Measurements from ENCODE around the gene TEKT4.
"Not testable (repeated sequence)": the region's sequence is repeated elsewhere in the genome, so short reads cannot be mapped to it uniquely, and the experiment has no call there.

The TEKT4 gene, protein sequence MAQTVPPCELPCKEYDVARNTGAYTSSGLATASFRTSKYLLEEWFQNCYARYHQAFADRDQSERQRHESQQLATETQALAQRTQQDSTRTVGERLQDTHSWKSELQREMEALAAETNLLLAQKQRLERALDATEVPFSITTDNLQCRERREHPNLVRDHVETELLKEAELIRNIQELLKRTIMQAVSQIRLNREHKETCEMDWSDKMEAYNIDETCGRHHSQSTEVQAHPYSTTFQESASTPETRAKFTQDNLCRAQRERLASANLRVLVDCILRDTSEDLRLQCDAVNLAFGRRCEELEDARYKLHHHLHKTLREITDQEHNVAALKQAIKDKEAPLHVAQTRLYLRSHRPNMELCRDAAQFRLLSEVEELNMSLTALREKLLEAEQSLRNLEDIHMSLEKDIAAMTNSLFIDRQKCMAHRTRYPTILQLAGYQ

DNA sequence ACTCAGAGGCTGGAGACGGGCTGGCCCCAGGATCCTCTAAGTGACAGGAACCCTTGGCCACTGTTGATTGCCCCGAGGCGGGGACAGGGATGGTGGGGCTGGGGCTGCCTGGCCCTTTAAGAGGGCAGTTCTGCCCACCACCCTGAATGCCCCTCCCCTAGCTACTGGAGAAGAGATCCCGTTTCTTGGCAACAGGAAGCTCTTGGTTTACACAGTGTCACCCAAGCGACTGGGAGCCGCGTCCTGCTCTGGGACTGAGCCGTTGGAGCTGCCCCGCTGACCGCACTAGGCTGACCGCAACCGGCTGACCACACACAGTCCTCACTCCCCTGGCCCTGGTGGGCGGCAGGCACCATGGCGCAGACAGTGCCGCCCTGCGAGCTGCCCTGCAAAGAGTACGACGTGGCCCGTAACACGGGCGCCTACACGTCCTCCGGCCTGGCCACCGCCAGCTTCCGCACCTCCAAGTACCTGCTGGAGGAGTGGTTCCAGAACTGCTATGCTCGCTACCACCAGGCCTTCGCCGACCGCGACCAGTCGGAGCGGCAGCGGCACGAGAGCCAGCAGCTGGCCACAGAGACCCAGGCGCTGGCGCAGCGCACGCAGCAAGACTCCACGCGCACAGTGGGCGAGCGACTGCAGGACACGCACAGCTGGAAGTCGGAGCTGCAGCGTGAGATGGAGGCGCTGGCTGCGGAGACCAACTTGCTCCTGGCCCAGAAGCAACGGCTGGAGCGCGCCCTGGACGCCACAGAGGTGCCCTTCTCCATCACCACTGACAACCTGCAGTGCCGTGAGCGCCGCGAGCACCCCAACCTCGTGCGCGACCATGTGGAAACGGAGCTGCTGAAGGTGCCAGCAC lies at the start of gene TEKT4:
TEKT4 (plus strand) TSS at position 205 of the 862 bp plus-strand sequence; CDS start at position 355, 150 bp downstream.
- DNase-seq (ENCODE audit: low read depth) = no peak

DNA sequence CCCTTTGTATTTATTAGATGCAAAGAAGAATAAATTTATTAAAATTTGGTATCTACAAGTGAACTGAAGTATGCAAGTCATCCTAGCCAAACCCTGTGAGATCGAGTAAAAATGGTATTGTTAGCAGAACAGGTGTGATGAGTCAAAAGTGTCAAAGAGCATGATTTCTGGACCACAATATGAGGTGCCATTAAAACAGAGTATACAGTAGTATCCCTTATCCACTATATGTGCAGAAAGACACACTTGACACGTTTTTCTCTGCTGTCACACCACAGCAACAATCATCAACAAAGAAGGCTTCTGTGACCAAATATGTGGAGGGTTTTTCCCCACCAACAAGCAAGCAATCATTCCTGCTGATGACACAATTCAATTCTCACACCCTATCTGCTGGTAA lies 32.0 kb upstream of the TEKT4 start:
- DNase-seq (ENCODE audit: low read depth) = not testable (repeated sequence)

DNA sequence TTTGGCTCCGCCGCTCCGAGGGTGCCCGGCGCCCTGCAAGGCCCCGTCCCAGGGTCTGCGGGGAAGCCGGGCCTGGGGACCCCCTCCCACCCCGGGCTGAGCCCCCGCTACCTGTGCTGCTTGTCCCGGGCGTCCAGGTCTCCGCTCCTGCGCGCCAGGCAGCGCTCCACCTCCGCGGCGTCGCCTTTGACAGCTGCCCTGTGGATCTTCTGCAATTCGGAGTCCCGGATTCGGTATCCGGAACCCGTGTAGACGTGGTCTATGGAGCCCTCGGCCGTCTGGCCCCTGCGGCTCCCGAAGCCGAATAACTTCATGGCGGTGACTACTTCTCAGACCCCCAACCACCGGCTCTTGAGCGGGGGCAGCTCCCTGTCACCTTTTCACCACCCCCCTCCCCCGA lies 14.4 kb upstream of the TEKT4 start:
- not testable (repeated sequence) for DNase-seq (ENCODE audit: low read depth)

DNA sequence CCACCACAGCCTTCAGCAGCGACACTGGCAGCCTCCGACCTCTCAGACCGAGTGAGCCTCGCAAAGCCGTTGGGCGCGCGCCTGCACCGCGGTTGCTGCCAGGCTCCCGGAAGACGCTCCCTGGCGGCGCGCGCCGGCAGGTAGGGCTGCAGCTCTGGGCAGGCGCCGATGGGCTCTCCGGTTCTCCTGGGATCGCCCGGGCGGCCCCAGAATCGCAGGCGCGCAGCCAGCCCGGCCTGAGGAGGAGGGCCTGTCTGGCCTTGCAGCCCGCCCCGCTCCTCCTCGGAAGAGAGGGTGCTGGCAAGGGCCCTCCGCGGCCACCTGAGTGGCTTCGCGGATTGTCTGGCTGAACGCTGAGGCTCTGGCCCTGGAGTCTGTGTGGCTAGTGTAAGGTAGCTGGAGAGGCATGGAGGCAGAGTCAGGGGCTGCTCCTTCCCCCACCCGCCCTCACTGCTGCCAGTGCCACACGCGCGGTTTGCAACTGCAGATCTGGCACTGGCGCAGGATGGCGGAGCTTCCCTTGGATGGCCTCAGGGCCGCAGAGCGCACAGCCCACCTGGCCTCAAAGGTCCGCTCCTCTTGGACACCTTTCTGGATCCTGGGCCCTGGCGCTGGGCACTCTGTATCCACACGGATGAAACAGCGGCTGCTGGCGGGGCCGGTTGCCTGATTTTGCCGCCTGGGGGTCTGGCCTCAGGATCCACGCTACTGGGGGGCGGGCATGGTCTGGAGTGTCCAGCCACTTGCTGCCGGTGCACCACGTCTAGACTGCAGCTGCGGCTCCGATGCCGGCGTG lies 13.7 kb upstream of the TEKT4 start:
- not testable (repeated sequence) for DNase-seq (ENCODE audit: low read depth)

DNA sequence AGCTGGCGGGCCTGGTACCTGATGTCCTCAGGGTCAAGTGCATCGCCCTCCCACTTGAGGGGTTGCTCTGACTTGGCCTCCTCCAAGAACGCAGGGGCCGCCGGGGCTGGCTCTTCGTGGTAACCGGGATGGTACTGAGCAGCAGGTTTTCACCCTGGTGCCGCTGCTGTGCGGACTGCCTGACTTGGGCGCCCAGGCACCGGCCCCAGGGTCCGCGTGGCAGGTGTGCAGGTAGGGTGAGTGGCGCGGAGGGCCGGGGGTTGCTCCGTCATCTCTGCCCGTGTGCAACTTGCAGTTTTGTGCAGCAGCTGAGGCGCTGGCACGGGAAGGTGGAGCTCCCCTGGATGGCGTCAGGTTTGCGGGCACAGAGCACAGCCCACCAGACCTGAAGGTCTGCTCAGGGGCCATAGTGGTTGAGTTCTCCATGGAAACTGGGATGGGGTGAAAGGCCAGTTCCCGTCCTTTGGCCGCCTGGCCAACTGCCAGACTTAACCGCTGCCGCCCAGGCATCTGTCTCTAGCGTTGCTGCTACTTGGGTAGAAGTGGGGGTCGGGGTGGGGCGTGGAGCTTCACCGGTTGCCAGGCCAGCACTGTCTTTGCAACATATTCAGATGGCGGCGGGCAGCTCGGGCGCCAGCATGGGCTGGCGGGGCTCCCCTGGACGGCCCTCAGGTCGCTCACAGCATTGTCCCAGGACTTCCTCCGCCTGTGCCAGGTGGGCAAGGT lies 12.9 kb upstream of the TEKT4 start:
- DNase-seq (ENCODE audit: low read depth) = not testable (repeated sequence)

DNA sequence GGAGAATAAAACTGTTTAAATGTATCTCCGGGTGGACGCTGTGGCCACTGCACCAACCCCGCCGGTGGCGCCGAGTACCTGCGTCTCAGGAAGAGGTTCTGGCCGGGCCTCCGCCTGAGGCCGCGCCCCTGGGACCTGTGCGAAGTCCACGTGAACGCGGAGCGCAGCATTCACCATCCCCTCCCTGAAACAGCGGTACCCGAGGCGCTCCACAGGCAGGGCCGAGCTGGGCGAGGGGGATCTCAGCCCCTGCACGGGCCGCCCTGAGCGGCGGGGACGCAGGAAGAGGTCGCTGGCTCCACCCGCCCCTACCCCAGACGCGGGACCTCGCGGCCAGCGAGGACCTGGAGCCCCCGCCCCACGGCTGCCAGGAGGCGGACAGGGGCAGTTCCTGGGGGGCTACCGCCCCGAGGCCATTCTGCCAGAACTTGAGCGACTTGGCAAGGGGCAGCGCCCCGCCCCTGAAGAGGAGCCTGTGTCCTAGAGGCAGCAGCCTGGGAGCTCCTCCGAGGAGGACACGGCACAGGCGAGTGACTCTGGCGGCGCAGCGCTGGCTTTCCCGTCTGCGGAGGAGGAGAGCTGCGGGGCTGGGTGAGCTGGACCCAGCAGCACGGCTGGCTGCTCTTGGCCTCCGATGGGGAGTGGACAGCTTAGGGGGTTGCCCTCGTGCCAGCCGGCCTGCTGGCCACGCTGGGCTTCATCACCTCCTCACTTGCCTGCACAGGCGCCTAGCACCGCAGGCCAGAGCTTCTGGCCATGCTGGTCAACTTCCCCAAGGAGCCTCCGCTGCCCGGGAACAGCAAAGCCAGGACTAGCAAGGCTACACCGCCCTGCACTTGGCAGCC lies 9.7 kb upstream of the TEKT4 start:
- no peak for DNase-seq (ENCODE audit: low read depth)

DNA sequence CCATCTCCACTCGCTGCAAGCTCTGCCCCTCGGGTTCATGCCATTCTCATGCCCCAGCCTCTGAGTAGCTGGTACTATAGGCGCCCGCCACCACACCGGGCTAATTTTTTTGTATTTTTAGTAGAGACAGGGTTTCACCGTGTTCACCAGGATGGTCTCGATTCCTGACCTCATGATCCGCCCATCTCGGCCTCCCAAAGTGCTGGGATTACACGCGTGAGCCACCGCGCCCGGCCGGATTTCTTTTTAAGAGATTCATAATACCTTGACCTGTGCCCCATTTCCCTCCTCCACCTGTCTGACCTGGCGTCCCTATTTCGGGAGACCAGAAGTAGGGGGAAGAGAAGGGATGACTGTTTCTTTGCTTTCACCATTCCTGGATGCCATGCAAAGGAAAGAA lies 8.3 kb upstream of the TEKT4 start:
- not testable (repeated sequence) for DNase-seq (ENCODE audit: low read depth)

DNA sequence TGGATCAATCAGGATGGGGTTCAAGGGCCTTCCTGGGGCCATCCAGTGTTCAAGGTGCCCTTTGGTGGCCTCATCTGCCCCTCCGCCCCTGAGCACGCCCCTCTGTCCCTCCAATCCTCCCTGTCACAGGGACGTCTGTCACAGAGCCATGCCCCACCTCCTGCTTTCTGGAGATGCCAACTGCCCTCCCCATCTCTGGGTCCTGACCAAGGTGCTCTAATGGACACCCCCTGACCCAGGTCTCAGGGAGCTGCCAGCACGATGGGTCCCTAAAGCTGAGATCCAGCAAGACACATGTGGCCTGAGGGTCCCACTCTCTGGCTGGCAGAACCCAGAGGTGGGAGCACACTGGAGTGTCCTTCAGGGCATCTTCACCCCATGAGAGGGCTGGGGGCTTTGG lies 2.1 kb upstream of the TEKT4 start:
- no peak for DNase-seq (ENCODE audit: low read depth)

DNA sequence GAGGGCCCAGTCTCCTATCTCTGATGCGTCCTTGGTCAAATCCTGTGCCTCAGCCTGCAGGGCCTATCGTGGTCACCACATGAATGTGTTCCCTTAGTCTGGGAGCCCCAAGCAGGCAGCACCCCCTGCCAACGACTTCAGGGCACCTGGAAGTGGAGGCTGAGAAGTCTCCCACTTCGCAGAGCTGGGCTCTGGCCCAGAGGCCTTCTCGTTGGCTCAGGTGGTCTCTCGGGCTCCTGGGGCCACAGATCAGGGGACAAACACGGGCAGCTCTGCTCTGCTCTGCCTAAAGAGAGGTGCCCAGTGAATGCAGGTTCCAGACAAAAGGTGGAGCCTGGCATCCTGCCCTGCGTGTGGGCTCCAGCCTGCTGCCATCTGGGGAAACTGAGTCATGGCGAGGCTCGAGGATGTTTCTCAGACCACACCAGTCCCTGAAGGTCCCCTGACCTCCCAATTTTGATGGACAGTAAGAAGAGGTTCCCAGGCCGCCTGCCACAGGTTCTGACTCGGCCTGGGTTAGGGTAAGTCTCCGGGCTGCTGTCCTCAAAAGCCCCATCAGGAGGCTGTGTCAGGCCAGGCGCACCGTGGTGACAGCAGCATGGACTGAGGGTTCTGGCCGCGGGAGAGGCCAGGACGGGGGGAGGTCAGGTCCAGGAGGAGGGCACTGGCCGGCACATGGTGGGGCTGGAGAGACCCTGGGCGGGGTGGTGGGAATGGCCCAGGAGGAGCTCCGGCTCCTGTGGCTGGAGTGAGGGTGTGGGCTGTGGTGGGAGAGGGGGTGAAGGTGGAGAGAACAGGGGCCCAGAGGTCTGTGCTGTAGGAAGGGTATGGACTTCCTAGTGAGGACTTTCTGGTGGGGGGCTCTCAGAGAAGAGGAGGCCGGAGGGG lies 1.4 kb upstream of the TEKT4 start:
- DNase-seq (ENCODE audit: low read depth) = no peak

DNA sequence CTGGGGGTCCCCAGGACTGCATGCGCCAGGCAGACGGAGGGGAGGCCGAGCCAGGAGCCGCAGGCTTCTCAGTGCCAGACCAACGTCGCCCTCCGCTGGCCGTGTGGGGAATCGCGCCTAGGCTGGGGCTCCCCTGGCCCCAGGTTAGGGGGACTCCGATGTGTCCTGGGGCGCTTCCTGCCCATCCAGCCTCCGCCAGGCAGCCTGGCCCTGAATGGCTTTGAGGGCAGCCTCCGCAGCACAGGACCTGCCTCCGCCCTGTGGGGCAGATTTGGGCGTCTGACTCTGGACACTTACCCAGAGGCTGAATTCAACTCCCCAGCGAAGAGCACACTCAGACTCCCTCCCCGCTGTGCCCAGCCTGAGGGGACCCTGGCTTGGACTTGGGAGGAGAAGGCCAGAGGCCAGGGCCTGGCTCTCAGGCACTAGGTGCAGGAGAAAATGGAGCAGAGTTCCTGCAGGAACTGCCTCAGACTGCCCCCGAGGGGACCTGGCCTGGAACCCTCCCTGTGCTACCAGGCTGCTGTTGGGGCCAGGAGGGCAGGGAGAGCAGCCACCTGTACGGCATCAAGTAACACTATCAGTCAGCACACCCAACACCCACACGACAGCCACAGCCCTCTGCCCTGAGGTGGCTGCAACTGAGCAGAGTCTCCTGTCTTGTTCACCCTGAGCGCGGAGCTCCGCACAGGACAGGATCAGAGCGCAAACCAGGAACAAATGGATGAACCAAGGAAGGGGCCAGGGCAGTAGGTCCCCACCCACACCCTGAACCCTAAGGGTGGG lies 597 bp upstream of the TEKT4 start:
- no peak for DNase-seq (ENCODE audit: low read depth)

DNA sequence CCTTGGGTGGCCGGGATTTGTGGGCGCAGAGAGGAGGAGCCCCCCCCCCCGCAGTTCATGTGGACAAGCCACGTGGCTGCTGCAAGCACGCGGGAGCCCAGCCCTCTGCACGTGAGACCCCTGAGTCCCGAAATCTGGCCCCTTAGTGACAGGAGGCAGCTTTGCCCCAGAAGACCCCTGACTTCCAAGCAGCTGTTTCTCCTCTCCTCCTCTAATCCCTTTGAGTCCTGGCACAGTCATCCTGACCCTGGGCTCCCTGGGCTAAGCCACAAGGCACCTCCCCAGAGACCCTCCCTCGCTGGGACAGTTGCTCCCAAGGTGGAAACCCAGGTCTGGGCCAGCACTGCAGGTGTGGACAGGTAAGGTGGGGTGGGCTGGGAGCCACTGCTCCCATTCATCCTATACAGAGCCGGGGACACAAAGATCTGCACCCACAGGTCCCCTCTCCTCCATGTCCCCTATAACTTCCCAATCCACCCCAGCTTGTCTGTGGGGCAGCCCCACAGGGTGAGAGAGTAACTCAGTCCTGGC lies 923 bp downstream of the TEKT4 start:
- DNase-seq (ENCODE audit: low read depth) = no peak

DNA sequence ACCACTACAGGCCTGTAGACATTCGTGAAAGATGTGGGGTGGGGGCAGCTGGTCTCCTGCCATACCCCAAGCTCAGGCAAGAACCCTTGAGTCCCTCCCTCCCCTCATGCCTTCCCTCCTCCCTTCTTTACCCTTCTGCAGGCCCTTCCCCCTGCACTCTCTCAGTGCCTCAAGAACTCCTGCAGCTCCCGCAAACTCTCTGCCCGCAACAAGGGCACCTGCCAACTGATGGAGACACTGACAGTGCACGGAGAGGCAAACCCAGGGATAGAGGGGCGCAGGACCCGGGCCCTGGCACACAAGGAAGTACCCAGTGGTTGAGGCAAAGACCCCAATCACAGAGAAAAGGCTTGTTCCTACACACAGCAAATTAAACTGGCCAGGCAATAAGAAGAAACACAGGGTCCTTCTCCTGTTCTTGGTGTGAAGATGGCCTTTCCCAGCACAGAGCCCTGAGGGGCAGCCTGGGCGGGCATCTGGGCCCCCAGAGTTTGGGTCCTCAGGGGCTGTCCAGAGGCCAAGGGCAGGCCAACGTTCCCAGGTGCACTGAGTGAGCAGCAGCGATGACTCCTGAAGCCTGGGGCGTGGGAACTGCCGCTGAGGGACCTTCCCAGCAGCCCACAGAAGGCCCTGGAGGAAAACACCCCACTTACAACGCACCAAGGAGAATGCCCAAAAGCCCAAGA lies 1.6 kb downstream of the TEKT4 start:
- DNase-seq (ENCODE audit: low read depth) = no peak

DNA sequence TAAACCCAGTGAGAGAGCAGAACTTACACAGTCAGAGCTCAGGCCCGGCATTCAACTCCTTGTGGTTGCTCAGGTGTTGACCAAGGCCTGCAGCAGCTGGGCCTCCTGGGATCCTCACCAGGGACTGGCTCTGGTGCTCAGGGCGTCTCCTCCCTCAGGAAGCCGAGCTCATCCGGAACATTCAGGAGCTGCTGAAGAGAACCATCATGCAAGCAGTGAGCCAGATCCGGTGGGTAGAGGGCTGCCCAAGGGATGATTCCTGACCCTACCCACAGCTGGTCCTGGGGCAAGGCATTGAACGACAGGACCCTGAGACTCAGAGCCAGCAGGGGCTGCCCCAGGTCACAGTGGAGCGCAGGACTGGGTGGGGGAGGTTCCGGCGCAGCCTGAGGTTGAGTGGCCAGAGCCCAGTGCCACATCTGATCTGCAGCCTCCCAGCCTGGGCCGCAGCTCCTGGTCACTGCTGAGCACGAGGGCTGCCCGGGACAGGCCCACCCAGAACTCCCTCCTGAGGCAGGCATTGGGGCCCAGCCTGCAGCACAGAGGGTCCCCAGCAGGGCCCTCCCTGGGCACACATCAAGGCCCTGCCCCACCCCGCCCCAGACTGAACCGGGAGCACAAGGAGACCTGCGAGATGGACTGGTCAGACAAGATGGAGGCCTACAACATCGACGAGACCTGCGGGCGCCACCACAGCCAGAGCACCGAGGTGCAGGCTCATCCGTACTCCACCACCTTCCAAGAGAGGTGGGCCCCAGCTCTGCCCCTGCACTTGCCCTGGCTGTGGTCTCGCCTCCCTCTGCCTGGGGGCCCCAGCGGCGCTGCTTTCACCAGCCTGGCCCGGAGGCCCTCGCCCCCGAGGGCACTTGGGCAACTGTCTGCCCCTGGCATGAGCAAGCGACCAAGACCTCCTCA lies 2.4 kb downstream of the TEKT4 start:
- DNase-seq (ENCODE audit: low read depth) = no peak

DNA sequence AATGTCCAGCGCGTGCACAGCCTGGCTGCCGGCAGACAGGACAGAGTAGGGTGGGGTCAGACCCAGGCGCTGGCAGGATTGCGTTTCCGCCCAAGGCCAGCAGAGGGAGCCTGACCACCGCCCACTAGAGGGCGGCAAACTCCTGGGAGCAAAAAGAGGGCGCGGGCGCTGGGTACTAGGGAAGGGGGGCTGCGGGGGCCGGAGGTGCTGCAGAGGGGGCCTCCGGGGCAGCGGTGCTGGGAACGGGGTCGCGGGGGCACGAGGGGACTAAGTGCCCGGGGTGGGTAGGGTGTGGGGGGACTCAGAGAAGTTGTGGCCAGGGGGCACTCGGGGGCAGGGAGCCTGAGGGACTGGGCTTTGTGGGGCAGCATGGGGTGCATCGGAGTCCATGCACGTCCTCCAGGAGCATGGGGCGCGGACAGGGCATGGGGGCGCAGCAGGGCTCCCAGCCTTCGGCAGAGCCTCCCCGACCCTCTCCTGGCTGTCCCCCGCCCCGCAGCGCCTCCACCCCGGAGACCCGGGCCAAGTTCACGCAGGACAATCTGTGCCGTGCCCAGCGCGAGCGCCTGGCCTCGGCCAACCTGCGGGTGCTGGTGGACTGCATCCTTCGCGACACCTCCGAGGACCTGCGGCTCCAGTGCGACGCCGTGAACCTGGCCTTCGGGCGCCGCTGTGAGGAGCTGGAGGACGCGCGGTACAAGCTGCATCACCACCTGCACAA lies 3.2 kb downstream of the TEKT4 start:
- no peak for DNase-seq (ENCODE audit: low read depth)

DNA sequence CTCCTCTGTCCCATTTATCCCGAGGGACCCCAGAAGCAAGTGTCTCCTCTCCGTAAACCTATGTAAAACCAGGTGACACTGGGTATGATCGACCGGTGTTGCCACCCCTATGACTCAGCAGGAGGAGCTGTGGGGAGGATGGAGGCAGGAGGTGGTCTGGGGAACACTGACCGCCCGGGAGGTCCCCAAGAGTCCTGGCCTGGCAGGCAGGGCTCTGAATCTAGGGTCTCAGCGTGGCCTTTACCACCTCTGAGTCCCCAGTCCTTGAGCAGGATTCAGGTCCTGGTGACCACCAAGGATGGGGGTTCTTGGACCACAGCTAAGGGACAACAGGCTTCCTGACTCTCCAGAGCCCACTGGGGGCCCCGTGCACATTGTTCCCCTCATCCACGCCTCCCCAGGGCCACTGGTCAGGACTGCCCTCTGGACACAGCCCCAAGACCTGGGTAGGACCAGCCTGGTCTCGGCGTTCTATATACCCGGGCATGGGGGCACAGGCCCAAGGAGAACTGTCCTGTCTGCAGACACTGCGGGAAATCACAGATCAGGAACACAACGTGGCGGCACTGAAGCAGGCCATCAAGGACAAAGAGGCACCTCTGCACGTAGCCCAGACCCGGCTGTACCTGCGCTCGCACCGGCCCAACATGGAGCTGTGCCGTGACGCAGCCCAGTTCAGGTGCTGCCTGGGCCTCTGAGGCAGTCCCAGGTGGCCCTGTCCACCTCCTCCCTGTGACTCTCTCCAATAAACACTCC lies 4.0 kb downstream of the TEKT4 start:
- no peak for DNase-seq (ENCODE audit: low read depth)
